ENCODE results near the gene TIMM44.

The TIMM44 gene

DNA sequence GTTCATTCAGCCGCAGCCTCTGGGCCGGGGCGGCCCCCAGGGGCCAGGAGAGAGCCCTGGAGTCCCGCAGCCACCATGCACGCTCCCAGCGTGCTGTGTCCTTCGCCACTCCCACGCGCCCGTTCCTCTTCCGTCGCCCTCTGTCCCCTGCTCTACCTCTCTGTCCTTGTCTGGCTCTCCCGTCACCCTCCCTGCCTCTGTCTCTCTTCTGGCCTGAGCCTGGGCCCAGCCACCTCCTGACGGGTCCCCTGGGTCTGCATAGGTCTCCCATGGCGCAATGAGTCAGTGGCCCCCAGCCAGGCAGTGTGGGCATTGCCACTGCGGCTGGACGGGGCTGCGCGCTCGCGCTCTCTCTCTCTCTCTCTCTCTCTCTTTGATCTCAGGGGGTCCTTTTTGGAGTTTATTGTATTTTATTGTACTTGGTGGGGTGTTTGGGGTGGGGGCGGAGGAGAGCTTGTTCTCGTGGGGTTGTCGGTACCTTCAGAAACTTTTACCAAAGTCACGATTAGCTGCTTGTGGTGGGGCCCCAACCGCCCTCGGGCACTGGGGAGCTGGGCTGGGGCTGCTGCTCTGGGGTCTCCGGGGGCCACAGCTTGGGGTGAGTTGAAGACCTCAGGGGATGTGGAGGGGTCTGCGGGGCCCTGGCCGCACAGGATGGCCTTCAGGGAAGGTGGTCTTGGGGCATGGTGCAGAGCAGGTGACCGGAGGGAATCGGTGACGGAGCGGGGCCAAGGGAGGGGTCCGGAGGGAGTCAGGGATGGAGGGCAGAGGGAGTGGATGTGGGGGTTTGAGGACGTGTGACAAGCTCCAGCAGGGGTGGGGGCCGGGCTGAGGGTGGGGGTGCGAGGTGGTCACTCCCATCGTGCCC lies 30.5 kb downstream of the TIMM44 start:
- no peak for DNase-seq

DNA sequence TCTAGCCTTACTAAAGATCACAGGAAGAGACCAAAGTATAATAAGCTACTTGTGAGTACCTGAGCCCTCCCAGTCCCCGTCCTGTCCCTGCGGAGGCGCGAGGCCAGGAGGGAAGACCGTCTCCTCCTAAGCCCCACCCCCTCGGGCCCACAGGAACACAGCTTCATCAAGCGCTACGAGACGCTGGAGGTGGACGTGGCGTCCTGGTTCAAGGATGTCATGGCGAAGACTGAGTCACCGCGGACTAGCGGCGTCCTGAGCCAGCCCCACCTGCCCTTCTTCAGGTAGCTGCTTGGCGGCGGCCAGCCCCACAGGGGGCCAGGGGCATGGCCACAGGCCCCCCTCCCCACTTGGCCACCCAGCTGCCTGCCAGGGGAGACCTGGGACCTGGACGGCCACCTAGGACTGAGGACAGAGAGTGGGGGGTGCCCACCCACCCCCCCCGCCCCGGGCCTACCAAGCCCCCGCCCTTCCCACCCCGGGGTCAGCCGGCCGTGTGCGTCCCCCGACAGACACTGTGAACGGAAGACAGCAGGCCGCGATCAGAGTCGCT lies 31.2 kb downstream of the TIMM44 start:
- no peak for DNase-seq

DNA sequence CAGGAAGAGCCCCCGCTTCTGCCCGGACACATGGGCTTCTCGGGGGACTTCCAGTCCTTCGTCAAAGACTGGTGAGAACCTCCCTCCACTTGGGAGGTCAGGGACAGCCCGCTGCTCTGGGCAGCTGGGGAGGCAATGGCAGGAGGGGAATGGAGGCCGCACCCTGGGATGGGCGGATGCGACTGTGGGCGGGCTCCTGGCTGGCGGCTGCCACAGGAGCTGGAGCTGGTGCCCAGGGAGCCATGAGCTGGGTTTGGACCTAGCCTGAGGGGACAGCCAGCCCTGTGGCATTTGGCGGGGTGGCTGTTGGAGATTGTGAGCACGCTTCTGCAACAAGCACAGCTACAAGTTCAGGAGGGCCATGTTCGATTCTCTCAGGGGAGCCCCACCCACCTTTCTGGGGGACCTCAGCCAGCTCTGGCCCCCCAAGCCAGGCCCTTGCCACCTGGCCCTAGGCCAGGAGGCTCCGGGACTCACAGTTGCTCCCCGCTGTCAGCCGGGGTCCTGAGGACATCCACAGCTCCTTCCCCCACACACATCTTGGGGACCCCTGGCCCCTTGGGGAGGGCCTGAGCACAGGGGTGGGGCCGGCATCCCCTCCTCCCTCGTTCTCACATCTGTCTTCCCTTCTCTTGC lies 31.8 kb downstream of the TIMM44 start:
- DNase-seq = no peak

DNA sequence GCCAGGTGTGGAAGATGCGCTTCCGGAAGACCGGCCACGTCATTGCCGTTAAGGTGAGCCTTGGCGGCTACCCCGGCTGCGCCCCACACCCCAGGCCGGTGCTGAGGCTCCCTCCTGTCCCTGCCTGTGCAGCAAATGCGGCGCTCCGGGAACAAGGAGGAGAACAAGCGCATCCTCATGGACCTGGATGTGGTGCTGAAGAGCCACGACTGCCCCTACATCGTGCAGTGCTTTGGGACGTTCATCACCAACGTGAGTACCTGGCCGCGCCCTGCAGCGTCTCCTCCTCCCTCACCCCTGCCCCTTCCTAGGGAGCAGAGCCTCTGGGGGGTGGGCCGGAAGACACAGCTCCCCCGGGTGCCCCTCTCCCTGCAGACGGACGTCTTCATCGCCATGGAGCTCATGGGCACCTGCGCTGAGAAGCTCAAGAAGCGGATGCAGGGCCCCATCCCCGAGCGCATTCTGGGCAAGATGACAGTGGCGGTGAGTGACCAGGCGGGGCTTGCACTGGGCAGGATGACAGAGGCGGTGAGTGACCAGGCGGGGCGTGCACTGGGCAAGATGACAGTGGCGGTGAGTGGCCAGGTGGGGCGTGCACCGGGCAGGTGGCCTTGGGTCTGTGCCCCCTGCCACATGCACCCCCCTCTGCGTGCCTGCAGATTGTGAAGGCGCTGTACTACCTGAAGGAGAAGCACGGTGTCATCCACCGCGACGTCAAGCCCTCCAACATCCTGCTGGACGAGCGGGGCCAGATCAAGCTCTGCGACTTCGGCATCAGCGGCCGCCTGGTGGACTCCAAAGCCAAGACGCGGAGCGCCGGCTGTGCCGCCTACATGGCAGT lies 32.9 kb downstream of the TIMM44 start:
- no peak for DNase-seq

DNA sequence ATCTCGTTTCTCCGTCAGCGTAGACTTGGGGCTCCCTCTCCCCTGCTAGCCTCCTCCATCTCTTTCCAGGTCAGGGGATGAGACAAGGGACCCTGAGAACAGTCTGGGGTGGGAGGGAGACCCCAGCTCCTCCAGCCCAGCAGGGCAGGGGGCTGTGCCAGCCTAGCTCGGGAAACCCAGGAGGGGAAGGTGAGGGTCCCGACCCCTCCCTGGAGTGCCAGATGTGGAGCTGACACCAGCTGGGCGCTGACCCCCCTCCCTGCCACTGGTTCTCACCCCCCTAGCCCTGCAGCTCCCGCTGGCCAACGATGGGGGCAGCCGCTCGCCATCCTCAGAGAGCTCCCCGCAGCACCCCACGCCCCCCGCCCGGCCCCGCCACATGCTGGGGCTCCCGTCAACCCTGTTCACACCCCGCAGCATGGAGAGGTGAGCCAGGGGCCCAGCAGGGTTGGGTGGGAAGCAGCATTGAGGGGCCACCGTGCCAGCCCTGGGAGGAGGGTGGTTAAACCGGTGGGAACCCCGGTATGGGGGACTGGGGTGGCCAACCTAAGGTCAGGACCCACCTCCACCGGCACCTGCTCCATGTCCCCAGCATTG lies 33.9 kb downstream of the TIMM44 start:
- no peak for DNase-seq

DNA sequence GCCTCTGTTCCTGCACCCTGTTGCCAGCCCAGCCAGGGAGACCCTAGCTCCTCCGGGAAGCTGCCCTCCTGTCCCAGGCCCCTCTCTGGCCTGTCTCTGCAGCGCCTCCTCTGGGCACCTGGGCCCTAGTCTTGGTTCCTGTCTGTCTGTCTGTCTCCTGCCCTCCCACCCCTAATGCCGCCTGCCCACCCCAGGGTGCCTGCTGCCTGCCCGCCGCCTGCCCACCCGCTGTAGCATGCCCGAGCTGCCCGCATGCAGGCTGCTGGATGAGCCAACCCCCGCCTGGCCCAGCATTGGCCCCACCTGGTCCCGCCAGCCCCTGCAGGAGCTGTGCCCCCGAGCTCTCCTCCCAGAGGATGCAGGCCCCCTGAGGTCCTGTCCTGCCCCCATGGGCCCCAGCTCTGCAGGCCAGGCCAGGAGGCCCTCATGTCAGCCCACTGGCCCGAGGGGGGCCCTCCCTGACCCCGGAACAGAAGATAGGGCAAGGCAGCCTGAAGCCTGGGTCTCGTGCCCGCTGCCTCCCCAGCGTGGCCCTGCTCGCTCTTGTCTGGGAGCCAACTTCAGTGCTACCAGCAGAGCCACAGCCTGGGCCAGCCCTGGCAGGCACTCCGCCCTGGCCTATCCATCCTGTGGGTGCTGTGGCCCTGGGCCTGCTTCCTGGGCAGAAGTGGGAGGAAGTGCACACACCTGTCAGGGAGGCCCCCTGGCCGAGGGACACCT lies 34.6 kb downstream of the TIMM44 start:
- DNase-seq = no peak

DNA sequence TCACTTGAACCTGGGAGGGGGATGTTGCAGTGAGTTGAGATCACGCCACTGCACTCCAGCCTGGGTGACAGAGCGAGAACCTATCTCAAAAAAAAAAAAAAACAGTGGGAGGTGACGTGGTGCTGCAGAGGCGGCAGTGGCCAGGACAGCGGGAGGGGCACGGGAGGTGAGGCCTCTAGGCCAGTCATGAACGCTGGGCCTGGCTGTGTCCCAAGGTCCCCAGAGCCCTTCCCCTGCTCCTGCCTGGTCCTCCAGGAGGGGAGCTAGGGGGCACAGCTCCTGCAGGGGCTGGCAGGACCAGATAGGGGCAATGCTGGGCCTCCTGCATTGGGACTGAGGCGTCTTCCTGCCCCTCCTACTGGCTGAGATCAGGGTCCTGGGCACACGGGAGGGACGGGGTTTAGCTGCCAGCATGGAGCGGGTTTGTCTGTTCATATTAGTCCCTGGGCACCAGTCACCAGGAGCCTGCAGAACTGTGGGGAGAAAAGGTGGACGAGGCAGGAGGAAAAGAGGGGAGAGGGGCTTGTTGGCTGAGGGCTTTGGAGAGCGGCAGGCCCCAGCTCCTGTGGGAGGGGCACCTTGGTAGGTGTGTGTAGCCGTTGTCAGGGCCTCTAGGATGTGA lies 35.3 kb downstream of the TIMM44 start:
- DNase-seq = no peak

DNA sequence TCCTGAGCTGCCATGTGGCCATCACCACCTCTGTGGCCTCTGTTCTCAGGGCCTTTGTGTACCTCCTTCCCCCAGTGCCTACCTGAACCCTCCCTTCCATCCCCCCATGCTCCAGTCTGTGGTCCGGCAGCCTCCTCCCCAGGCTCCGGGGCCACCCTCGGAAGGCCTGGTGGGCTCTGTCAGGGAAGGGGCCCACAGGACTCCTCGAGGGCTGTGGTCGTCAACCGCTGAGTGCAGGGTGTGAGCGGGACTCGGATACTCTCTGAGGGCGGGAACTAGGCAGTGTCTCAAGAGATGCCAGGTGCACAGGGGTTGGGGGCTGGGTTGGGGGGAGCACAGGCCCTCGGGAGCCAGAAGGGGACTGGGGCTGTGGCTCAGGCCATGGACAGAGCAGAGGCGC lies 35.9 kb downstream of the TIMM44 start:
- no peak for DNase-seq

DNA sequence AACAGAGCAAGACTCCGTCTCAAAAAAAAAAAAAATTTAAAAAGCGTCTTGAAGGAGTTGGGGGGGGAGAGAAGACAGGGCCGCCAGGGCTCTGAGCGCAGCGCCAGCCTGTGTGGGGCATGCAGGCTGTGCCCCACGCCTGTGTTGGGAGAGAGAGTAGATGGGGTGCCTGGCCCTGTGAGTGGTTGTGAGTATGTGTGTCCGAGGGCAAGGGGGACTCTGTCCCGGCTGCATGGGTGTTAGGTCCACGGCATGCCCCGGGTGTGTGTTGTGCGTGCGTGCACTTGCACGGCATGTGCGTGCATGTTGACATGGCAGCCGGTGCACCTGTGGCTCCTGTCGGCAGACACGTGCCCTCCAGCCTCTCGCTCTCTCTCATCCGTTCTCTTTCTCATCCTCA lies 36.3 kb downstream of the TIMM44 start:
- DNase-seq = no peak

DNA sequence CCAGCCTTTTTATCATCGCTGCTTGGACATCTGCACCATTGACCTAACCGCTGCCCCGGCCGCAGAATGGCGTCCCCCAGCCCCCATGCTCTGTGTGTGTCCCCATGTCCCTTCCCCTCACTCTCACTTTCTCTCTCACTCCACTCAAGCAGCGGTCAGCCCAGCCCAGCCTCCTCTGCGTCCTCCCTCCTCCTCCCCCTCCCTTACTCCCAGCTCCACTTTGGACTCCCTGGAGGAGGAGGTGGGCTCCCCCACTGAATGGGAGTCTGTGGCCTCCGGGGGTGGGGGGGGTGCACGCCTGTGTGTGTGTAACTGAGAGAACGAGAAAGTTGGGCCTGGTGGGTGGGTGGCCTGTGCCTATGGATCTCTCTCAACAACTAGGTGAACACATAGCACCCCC lies 37.6 kb downstream of the TIMM44 start:
- DNase-seq = no peak

DNA sequence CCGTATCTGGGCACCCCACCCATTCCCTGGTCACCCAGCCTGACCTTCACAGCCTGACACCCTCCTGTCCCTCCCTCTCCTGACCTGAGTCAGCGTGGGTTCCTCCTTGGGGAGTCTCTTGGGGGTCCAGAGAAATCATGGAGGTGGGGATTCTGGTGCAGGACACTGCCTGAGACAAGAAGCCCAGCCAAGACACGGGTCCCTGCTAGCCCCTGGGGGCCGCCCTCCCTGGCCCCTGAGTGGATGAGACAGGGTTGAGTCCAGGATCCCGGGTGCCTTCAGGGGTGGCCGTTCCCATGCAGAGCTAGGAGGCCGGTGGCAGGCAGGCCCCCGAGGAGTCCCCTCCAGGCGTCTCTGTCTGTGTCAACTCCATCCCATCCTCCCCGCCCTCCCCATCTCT lies 38.2 kb downstream of the TIMM44 start:
- no peak for DNase-seq

DNA sequence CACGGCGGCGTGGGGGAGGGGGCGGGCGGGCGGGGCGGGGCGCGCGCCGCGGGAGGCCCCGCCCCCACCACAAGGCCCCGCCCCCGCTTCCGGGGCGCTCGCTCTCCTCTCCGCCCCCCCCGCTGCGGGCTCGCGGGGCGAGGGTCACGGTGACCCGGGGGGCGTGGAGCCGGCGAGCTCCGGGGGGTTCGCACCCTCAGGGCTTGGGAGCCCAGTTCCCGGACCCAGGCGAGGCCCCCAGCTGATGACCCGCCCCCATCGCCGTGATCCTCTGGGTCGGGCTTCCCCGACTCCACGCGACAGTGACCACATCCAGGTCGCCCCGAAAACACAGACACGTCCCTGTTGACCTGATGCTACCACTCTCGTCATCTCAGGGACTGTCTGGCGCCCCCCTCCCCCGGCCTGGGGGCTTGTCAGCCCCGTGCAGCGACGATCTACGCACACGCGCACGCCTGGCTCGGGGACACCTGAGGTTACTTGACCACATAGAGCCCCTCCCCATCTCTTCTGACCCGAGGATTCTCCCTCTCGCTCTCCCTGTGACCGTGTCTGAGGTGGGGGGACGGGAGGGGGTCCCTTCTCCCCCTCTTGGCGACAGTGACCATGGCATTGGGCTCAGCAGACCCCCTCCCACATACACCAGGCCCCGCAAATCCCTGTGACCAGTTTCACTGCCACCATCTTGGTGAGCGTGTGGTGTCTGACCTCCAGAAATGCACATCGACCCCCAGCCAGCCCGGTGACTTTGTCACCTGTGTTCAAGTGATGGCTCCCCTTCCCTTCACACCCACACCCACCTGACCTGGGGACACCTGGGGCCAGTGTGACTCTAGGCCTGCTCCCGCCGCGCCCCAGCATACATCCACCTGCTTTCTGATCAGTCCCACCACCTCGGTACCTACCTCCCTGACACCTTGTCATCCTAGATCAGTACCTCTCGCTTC lies 39.1 kb downstream of the TIMM44 start:
- peak; percentile 63 for DNase-seq

DNA sequence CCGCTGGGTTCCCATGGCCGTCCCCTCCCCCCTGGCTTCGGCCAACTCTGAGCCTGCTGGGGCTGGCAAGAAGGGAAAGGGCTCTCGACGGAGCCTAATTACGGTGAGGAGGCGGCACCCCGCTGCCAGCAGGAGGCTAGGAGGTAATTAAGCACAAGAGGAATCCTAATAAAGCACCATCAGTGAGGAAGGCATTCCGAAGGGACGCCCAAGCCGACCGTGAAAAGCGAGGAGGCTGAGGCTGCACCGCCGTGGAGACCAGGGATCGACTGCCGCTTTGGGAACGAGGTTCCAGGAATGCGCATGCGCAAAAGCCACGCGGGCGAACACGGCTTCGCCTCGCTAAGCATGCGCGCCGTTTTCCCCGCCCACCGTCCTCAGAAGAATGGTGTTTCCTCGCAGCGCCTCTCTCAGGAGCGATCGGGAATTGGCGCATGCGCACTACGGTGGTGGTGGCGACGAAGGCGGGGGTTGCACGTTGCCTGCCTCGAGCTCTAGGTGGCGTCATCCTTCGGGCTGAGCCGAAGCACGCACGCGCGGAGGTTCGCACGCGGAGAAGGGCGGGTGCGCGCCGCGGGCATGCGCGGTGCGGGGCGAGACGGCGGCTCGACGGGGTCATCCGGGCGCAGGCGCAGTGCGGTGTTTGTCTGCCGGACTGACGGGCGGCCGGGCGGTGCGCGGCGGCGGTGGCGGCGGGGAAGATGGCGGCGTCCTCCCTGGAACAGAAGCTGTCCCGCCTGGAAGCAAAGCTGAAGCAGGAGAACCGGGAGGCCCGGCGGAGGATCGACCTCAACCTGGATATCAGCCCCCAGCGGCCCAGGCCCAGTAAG lies 40.0 kb downstream of the TIMM44 start, which contains the start of gene MAP2K7:
Gene MAP2K7, plus strand, starts transcription at position 634 of the 830 bp plus-strand sequence. Its CDS starts 68 bp downstream, at position 702.
- peak; percentile 100 for DNase-seq

DNA sequence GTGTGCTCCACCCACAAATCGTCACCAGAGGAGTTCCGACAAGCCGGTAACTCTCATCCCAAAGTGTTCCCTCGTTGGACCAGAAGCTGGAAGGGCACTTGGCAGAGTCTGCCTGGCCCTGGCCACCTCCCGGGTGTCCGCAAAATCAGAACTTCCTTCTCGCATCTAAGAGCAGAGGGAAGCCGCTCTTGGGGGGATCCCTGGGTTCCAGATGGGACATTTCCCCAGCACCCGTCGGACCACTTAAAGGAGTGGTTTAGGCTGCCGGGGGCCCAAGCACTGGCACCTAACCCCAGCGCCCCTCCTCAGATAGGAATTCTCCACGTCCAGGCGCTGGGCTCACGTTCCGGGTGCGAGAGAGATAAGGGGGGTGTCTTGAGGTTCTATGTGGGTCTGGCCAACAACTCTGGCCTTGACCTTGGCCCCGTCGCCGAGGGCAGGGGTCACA lies 40.6 kb downstream of the TIMM44 start:
- no peak for DNase-seq

DNA sequence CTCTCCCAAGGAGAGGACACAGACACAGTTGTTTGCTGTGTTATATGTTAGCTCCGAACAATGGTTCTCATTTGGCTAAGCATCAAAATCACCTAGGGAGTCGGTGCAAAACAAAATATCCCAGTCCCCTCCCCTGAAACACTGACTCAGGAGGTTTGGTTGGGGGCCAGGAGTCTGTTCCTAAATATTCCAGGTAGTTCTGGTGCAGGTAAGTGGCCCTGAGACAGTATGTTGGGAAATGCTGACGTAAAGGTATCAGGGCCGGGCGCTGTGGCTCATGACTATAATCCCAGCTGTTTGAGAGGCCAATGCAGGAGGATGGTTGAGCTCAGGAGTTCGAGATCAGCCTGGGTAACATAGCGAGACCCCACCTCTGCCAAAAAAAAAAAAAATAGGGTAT lies 42.1 kb downstream of the TIMM44 start:
- DNase-seq = no peak

DNA sequence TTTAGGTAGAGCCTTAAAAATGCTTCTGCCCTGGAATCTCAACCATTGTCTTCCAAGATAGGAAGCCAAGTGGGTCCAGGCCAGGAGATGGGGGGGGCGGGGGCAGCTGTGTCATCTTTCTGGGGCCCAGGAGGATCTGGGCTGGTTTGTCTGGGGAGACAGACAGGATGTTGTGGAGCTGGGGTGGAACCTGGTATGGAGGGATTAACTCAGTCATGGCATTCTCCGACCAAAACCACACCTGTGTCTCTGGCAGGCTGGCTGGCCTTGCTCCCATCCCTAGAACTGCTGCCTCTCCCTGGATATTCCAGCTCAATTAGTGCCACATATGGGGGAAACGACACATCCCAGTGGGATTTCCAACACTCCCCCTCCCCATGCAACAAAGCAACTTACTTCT lies 42.5 kb downstream of the TIMM44 start:
- DNase-seq = no peak

DNA sequence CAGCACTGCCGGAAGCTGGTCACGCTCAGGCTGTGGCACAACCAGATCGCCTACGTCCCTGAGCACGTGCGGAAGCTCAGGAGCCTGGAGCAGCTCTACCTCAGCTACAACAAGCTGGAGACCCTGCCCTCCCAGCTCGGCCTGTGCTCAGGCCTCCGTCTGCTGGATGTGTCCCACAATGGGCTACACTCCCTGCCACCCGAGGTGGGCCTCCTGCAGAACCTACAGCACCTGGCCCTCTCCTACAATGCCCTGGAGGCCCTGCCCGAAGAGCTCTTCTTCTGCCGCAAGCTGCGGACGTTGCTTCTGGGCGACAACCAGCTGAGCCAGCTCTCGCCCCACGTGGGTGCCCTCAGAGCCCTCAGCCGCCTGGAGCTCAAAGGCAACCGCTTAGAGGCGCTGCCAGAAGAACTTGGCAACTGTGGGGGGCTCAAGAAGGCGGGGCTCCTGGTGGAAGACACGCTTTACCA lies 43.0 kb downstream of the TIMM44 start:
- no peak for DNase-seq

DNA sequence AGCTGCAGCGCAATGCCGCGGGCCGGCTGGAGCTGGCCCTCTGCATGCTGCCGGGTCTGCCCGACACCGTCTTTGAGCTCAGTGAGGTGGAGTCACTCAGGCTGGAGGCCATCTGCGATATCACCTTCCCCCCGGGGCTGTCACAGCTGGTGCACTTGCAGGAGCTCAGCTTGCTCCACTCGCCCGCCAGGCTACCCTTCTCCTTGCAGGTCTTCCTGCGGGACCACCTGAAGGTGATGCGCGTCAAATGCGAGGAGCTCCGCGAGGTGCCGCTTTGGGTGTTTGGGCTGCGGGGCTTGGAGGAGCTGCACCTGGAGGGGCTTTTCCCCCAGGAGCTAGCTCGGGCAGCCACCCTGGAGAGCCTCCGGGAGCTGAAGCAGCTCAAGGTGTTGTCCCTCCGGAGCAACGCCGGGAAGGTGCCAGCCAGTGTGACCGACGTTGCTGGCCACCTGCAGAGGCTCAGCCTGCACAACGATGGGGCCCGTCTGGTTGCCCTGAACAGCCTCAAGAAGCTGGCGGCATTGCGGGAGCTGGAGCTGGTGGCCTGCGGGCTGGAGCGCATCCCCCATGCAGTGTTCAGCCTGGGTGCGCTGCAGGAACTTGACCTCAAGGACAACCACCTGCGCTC lies 43.6 kb downstream of the TIMM44 start:
- no peak for DNase-seq

DNA sequence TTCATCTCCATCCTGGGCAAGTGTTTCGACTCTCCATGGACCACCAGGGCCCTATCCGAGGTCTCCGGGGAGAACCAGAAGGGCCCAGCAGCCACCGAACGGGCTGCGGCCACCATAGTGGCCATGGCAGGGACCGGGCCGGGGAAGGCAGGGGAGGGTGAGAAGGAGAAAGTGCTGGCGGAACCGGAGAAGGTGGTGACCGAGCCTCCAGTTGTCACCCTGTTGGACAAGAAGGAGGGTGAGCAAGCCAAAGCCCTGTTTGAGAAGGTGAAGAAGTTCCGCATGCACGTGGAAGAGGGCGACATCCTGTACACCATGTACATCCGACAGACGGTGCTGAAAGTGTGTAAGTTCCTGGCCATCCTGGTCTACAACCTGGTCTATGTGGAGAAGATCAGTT lies 44.5 kb downstream of the TIMM44 start:
- no peak for DNase-seq

All from RPMI8226 (cell line).